Calu3 (cell line): Measurements from ENCODE around the gene TBXAS1. TPM values are rescaled to one million over a fixed set of nuclear protein-coding genes. Genes with fewer than 3 reads are reported as not detected.

Source experiments
- BruUV-seq: library from RNA; stranded (reverse); fragments of 400-500 nt; replicated peaks from 2 replicates; lab custom pipeline; 2021; lab: Mats Ljungman, UMichigan
- CTCF ChIA-PET: fragments of 300-600 bp; sonication (Branson Sonifier 250); formaldehyde crosslinking; loops from one replicate; lab custom pipeline; 2022; ENCODE audit warnings: antibody characterized with exemption; lab: Charles Lee
- DNase-seq: peaks from one replicate; pipeline ENCODE4 v3.0.0; 2022
- H3K27ac Mint-ChIP-seq: one replicate; pipeline ENCODE4 v1.8.0; 2022; ENCODE audit warnings: mixed read lengths; ENCODE audit not compliant: unreplicated experiment
- H3K27me3 Mint-ChIP-seq: one replicate; pipeline ENCODE4 v1.8.0; 2022; ENCODE audit warnings: mixed read lengths; ENCODE audit not compliant: unreplicated experiment
- H3K36me3 Mint-ChIP-seq: one replicate; pipeline ENCODE4 v1.8.0; 2022; ENCODE audit warnings: mild to moderate bottlenecking, moderate library complexity, mixed read lengths; ENCODE audit not compliant: insufficient read depth, unreplicated experiment
- H3K4me1 Mint-ChIP-seq: one replicate; pipeline ENCODE4 v1.8.0; 2022; ENCODE audit warnings: mild to moderate bottlenecking, low read depth, mixed read lengths; ENCODE audit not compliant: unreplicated experiment
- H3K4me3 Mint-ChIP-seq: one replicate; pipeline ENCODE4 v1.8.0; 2022; ENCODE audit warnings: mild to moderate bottlenecking, low read depth, moderate library complexity, mixed read lengths; ENCODE audit not compliant: unreplicated experiment
- H3K9me3 Mint-ChIP-seq: one replicate; pipeline ENCODE4 v1.8.0; 2022; ENCODE audit warnings: low read depth, mixed read lengths; ENCODE audit not compliant: unreplicated experiment
- CTCF ChIP-seq: fragments of 200-600 bp; IDR thresholded peaks from one replicate; pipeline ENCODE4 v1.8.0; 2022; ENCODE audit warnings: antibody characterized with exemption; ENCODE audit not compliant: unreplicated experiment
- intact Hi-C: fragments of 100-400 bp; cut with micrococcal nuclease; formaldehyde crosslinking; loops from one replicate; pipeline ENCODE4 v1.10.0; 2022; ENCODE audit not compliant: unreplicated experiment
- total RNA-seq: library from RNA; stranded (reverse); gene quantifications from 2 replicates; pipeline ENCODE4 v1.2.3, GENCODE V29; 2022

Gene TBXAS1
- total RNA-seq, 1 experiment from 2014 or later, result 33.0 TPM

GRCh38 chr7:140048989-140049338 is 219.9 kb downstream of the TBXAS1 start:
- Mint-ChIP-seq H3K4me3 (no peak overlapping the region), H3K27me3 (no peaks in the 10 kb centered on the region), H3K4me1 (peaks cover 16% of the 10 kb centered on the region), H3K36me3 (no peaks in the 10 kb centered on the region), H3K27ac (no peak overlapping the region), H3K9me3 (no peaks in the 10 kb centered on the region)
- CTCF ChIA-PET, result no interaction called here
- no peak for DNase-seq
- no TSS peak for BruUV-seq
- intact Hi-C loops, result no loop called here
- TF ChIP-seq CTCF, result no peak

- H3K27ac Mint-ChIP-seq, result no peak overlapping the region
- BruUV-seq, result no TSS peak
- intact Hi-C loops, result no loop called here
- no peaks in the 10 kb centered on the region for H3K27me3 Mint-ChIP-seq
- H3K4me1 Mint-ChIP-seq, result peaks cover 16% of the 10 kb centered on the region
- DNase-seq, result no peak
- CTCF ChIA-PET, result no interaction called here
- H3K36me3 Mint-ChIP-seq, result no peaks in the 10 kb centered on the region
- no peak overlapping the region for H3K4me3 Mint-ChIP-seq
- TF ChIP-seq CTCF, result no peak
- H3K9me3 Mint-ChIP-seq, result no peaks in the 10 kb centered on the region
These were observed 220.4 kb downstream of the TBXAS1 start for GRCh38 chr7:140049339-140050024.

- Mint-ChIP-seq H3K4me3 (no peak overlapping the region), H3K4me1 (peaks cover 16% of the 10 kb centered on the region), H3K27me3 (no peaks in the 10 kb centered on the region), H3K27ac (no peak overlapping the region), H3K36me3 (no peaks in the 10 kb centered on the region), H3K9me3 (no peaks in the 10 kb centered on the region)
- DNase-seq, result no peak
- BruUV-seq, result no TSS peak
- TF ChIP-seq CTCF, result no peak
- CTCF ChIA-PET, result no interaction called here
- intact Hi-C loops, result no loop called here
These were observed 221.0 kb downstream of the TBXAS1 start for GRCh38 chr7:140050100-140050499.

- H3K27ac Mint-ChIP-seq, result no peak overlapping the region
- intact Hi-C loops, result no loop called here
- CTCF ChIA-PET, result no interaction called here
- H3K27me3 Mint-ChIP-seq, result no peaks in the 10 kb centered on the region
- peaks cover 3% of the 10 kb centered on the region for H3K36me3 Mint-ChIP-seq
- TF ChIP-seq CTCF, result no peak
- H3K4me1 Mint-ChIP-seq, result peaks cover 16% of the 10 kb centered on the region
- no peaks in the 10 kb centered on the region for H3K9me3 Mint-ChIP-seq
- H3K4me3 Mint-ChIP-seq, result no peak overlapping the region
- no peak for DNase-seq
- no TSS peak for BruUV-seq
These were observed 222.8 kb downstream of the TBXAS1 start for GRCh38 chr7:140051820-140052219.
